Prostate gland (tissue), 2 donors: ENCODE data around the gene DCTD.

Experiments used
- CTCF ChIP-seq, 4 experiments: fragments of 200-600 bp in 2 of 4; fragments of 450-650 bp in 2 of 4; sonication (generic) in 2 of 4; IDR thresholded peaks; 1 replicate in 3 of 4; 2 replicates in 1 of 4; pipeline ENCODE4 v1.5.1; 2016 to 2019; ENCODE audit warnings: antibody characterized with exemption in 4 of 4, mild to moderate bottlenecking in 2 of 4, moderate library complexity in 2 of 4
- POLR2A ChIP-seq: fragments of 450-650 bp; IDR thresholded peaks from one replicate; pipeline ENCODE4 v1.6.1; 2016; ENCODE audit warnings: antibody characterized with exemption, mild to moderate bottlenecking
- POLR2AphosphoS5 ChIP-seq: sonication (generic); formaldehyde crosslinking; IDR thresholded peaks from one replicate; pipeline ENCODE4 v1.6.1; 2017; ENCODE audit warnings: antibody characterized with exemption

- no peak for TF ChIP-seq CTCF (IDR thresholded peaks at IDR 0.05)
- no peak for TF ChIP-seq POLR2AphosphoS5
- TF ChIP-seq POLR2A: no peak
Observed at GRCh38 chr4:182916483-182917181, 554 bp downstream of the DCTD start.
